ENCODE data around the gene NEK7. TPM values are rescaled to one million over a fixed set of nuclear protein-coding genes. Genes with fewer than 3 reads are reported as not detected.

Gene NEK7
- total RNA-seq: 100 to 1,000 TPM in 1 of 8 experiments, 10 to 100 TPM in 7; 16.5 to 184 (median 39.7) TPM

DNA sequence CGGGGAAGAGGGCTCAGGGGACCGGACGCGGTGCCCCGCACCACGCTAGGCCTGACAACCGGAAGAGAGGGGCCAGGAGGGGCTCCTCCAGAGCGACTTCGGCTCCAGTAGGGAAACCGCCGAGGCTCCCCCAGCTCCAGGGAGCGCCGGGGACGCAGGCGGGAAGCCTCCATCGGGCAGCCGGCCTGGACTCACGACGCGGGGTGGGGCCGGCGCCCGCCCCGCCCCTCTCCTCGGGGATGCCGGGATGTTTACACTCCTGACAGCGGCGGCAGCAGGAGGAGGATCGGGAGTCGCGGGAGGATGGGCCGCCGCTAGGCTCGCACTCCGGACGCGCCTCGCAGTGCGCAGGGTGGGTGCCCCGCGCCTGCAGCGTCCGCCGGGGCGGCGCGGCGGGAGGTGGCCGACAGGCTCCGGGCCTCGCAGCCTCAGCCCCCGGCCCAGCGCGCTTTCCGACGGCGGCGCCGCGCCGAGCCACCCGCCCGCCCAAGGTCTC lies at the start of gene NEK7:
Gene NEK7 (plus strand): TSS at position 254 of the 496 bp plus-strand sequence. CDS start 75,583 bp downstream, outside the sequence.
- WGBS, 10 experiments: 0 to 5% (median 1%) methylated on average over 5 to 16 of the region's 63 CpGs; no CpG with 5 or more reads in 4 of the 10 experiments
- ATAC-seq (replicated peaks in 6 of 8): peak; percentile 65 to 78 (median 74)
- Histone ChIP-seq H3K27ac (peak within 1 kb of the TSS; percentile 57 to 81), H3K4me3 (peak within 1 kb of the TSS; percentile 82 to 95 (median 88)), H3K4me1 (replicated peaks in 1 of 2) (peaks cover under 1 to 11% of the 10 kb centered on the region in 2 donors)
- in situ Hi-C loops (cut with MboI; ENCODE audit: low pct_unique_long_range_greater_than_20kb in 2 of 9, low sequenced_read_pairs in 9 of 9, unreplicated experiment in 9 of 9): loop anchor here in 2 of 9 experiments (25.0 kb wide), 2 partner anchors 306 to 531 kb away; no protein-coding TSS in a partner anchor

GRCh38 chr1:198107091-198107501 lies 49.7 kb upstream of the NEK7 start:
- no peak for ATAC-seq (replicated peaks in 6 of 8)
- 72 to 100% (median 81%) methylated on average over 1 to 2 of the region's 2 CpGs; no CpG with 5 or more reads in 2 of the 10 experiments for WGBS, 10 experiments
- no peak overlapping the region for H3K4me3 ChIP-seq
- no peak overlapping the region for H3K27ac ChIP-seq
- H3K4me1 ChIP-seq (replicated peaks in 1 of 2): no peaks in the 10 kb centered on the region
- in situ Hi-C loops (cut with MboI; ENCODE audit: low pct_unique_long_range_greater_than_20kb in 2 of 9, low sequenced_read_pairs in 9 of 9, unreplicated experiment in 9 of 9): no loop called here

GRCh38 chr1:198108636-198109370 lies 48.0 kb upstream of the NEK7 start:
- H3K4me1 ChIP-seq (replicated peaks in 1 of 2): no peaks in the 10 kb centered on the region
- no peak overlapping the region for H3K27ac ChIP-seq
- H3K4me3 ChIP-seq: no peak overlapping the region
- in situ Hi-C loops (cut with MboI; ENCODE audit: low pct_unique_long_range_greater_than_20kb in 2 of 9, low sequenced_read_pairs in 9 of 9, unreplicated experiment in 9 of 9): no loop called here
- no peak for ATAC-seq (replicated peaks in 6 of 8)
- WGBS, 10 experiments: 78 to 100% (median 87%) methylated on average over 1 of the region's 1 CpG; no CpG with 5 or more reads in 1 of the 10 experiments

DNA sequence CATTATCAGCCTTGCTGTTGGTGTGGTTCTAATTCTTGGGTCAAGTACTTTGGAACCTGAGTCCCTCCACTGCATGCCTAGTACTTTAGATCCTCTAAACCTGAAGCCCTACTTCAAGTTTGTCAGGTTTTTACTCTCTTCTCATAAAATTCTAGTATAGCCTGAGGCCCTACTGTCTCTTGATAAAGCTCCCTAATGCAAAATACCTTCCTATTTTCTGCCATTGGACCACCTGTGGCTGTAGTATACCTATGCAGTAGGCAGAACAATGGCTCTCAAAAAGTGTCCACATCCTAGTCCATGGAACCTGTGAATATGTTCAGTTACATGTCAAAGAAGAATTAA lies 47.5 kb upstream of the NEK7 start:
- ATAC-seq (replicated peaks in 6 of 8): no peak
- in situ Hi-C loops (cut with MboI; ENCODE audit: low pct_unique_long_range_greater_than_20kb in 2 of 9, low sequenced_read_pairs in 9 of 9, unreplicated experiment in 9 of 9): no loop called here
- no peak overlapping the region for H3K4me3 ChIP-seq

DNA sequence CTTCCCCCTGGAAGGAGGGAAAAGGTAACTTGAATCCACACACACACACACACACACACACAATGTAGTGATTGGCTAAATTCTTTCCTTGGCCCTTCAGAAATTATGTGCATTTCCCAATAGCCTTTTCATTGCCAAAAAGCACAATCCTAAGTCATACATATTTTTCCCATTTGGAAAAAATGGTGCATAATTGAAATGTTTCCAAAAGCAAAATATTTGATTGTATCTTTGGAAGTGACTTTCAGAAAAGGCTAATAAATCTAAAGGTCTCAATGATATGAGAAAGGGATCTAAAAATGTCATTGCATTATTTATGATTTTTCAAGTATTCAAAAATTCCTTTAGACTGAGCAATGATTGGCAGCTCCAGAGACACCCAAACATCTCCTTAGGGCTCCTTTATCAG lies 43.5 kb upstream of the NEK7 start:
- H3K27ac ChIP-seq: no peak overlapping the region
- peak in 3 of 8 experiments; percentile 67 to 79 (median 75) for ATAC-seq (replicated peaks in 6 of 8)
- H3K4me1 ChIP-seq (replicated peaks in 1 of 2): peaks cover 0 to 3% of the 10 kb centered on the region in 2 donors
- no peak overlapping the region for H3K4me3 ChIP-seq
- in situ Hi-C loops (cut with MboI; ENCODE audit: low pct_unique_long_range_greater_than_20kb in 2 of 9, low sequenced_read_pairs in 9 of 9, unreplicated experiment in 9 of 9): no loop called here

More for the DNA sequence above, 47.5 kb upstream of the NEK7 start:
- Histone ChIP-seq H3K27ac (no peak overlapping the region), H3K4me1 (replicated peaks in 1 of 2) (peaks cover 0 to under 1% of the 10 kb centered on the region in 2 donors)

DNA sequence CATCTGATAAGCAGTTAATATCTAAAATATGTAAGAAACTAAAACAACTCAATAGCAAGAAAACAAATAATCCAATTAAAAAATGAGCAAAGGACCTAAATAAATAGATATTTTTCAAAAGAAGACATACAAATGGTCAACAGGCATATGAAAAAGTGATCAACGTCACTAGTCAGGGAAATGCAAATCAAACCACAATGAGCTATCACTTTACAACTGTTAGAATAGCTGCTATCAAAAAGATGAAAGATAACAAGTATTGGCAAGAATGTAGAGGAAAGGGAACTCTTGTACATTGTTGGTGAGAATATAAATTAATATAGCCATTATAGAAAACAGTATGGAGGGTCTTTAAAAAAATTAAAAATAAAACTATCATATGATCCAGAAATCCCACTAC lies 40.7 kb upstream of the NEK7 start:
- Histone ChIP-seq H3K27ac (no peak overlapping the region), H3K4me3 (no peak overlapping the region), H3K4me1 (replicated peaks in 1 of 2) (peaks cover 0 to 3% of the 10 kb centered on the region in 2 donors)
- WGBS, 10 experiments: 19 to 100% (median 82%) methylated on average over 1 of the region's 1 CpG; no CpG with 5 or more reads in 1 of the 10 experiments
- no peak for ATAC-seq (replicated peaks in 6 of 8)
- in situ Hi-C loops (cut with MboI; ENCODE audit: low pct_unique_long_range_greater_than_20kb in 2 of 9, low sequenced_read_pairs in 9 of 9, unreplicated experiment in 9 of 9): no loop called here

GRCh38 chr1:198116469-198116868 lies 40.3 kb upstream of the NEK7 start:
- in situ Hi-C loops (cut with MboI; ENCODE audit: low pct_unique_long_range_greater_than_20kb in 2 of 9, low sequenced_read_pairs in 9 of 9, unreplicated experiment in 9 of 9): no loop called here
- WGBS, 10 experiments: 59 to 98% (median 85%) methylated on average over 1 to 5 of the region's 5 CpGs
- Histone ChIP-seq H3K4me3 (no peak overlapping the region), H3K27ac (no peak overlapping the region), H3K4me1 (replicated peaks in 1 of 2) (peaks cover 0 to 3% of the 10 kb centered on the region in 2 donors)
- ATAC-seq (replicated peaks in 6 of 8): no peak

DNA sequence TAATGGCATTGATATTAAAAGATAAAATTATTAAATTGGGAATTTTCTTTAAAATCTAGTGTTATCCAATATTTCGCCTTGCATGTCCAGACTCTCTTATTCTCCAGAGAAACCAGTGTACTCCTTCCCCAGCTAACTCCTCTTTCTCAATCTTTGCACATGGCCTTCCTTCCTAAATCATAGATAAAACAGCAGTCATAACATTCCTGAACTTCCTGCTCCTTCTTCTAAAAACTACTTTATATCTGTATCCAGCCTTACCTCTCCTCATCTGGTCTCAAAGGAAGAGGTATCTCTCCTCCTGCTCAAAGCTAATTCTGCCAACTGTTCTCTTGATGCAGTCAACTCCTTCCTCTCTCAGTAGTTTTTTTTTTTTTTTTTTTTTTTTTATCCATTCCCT lies 39.5 kb upstream of the NEK7 start:
- ATAC-seq (replicated peaks in 6 of 8): no peak
- WGBS, 10 experiments: 84 to 100% (median 94%) methylated on average over 1 of the region's 1 CpG; no CpG with 5 or more reads in 1 of the 10 experiments
- in situ Hi-C loops (cut with MboI; ENCODE audit: low pct_unique_long_range_greater_than_20kb in 2 of 9, low sequenced_read_pairs in 9 of 9, unreplicated experiment in 9 of 9): no loop called here
- H3K27ac ChIP-seq: no peak overlapping the region
- H3K4me1 ChIP-seq (replicated peaks in 1 of 2): peaks cover 0 to 3% of the 10 kb centered on the region in 2 donors
- H3K4me3 ChIP-seq: no peak overlapping the region

GRCh38 chr1:198118134-198118533 lies 38.7 kb upstream of the NEK7 start:
- in situ Hi-C loops (cut with MboI; ENCODE audit: low pct_unique_long_range_greater_than_20kb in 2 of 9, low sequenced_read_pairs in 9 of 9, unreplicated experiment in 9 of 9): no loop called here
- WGBS, 10 experiments: 0 to 95% (median 75%) methylated on average over 1 to 2 of the region's 2 CpGs; no CpG with 5 or more reads in 3 of the 10 experiments
- Histone ChIP-seq H3K27ac (no peak overlapping the region), H3K4me1 (replicated peaks in 1 of 2) (peaks cover 0 to 3% of the 10 kb centered on the region in 2 donors), H3K4me3 (no peak overlapping the region)
- ATAC-seq (replicated peaks in 6 of 8): peak in 2 of 8 experiments; percentile 20 to 45

DNA sequence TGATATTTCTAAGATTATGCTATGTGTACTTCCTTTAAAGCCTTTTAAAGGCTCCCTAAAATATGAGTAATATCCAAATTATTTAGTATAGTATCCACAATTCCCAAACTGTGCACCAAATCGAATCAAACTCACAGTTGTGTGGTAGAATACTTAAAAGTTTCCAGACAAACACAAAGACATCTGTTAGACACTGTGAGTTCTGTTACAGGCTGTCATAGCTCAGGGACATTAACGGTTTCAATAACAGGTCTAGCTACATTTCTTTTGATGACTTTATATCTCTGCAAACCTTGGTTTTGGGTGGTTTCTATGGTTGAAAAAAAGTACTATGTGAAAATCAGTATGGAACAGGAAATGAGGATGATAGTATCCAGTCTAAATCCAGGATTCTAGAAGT lies 36.9 kb upstream of the NEK7 start:
- no peak for ATAC-seq (replicated peaks in 6 of 8)
- WGBS, 10 experiments: 14 to 83% (median 53%) methylated on average over 1 to 2 of the region's 2 CpGs
- in situ Hi-C loops (cut with MboI; ENCODE audit: low pct_unique_long_range_greater_than_20kb in 2 of 9, low sequenced_read_pairs in 9 of 9, unreplicated experiment in 9 of 9): no loop called here
- no peaks in the 10 kb centered on the region for H3K4me1 ChIP-seq (replicated peaks in 1 of 2)
- H3K4me3 ChIP-seq: no peak overlapping the region
- no peak overlapping the region for H3K27ac ChIP-seq

- in situ Hi-C loops (cut with MboI; ENCODE audit: low pct_unique_long_range_greater_than_20kb in 2 of 9, low sequenced_read_pairs in 9 of 9, unreplicated experiment in 9 of 9): no loop called here
- 62 to 96% (median 77%) methylated on average over 2 to 3 of the region's 3 CpGs for WGBS, 10 experiments
- H3K4me1 ChIP-seq (replicated peaks in 1 of 2): no peaks in the 10 kb centered on the region
- H3K4me3 ChIP-seq: no peak overlapping the region
- peak in 2 of 8 experiments; percentile 98 for ATAC-seq (replicated peaks in 6 of 8)
- H3K27ac ChIP-seq: no peak overlapping the region
Measured at GRCh38 chr1:198121056-198121826, 35.6 kb upstream of the NEK7 start.

DNA sequence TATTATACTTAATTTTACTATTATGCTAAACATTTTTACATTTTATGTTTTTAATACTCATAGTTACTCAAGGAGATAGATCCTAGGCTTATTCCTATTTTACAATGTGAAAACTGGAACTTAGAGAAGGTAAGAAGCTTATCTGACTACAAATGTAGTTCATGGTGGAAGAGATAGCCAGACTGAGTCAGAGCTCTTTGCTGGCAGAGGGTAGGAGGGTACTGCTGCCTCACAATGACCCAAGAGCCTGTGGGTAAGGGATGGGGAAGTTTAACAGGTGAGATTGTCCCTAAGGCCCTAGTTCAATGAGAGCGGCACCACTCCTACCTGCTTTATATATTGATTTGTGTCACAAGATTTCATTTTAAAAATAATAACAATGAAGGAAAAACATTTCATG lies 34.1 kb upstream of the NEK7 start:
- in situ Hi-C loops (cut with MboI; ENCODE audit: low pct_unique_long_range_greater_than_20kb in 2 of 9, low sequenced_read_pairs in 9 of 9, unreplicated experiment in 9 of 9): no loop called here
- no peak for ATAC-seq (replicated peaks in 6 of 8)
- no peak overlapping the region for H3K4me3 ChIP-seq
- H3K27ac ChIP-seq: no peak overlapping the region
- WGBS, 10 experiments: 83 to 100% (median 100%) methylated on average over 1 of the region's 1 CpG; no CpG with 5 or more reads in 3 of the 10 experiments
- H3K4me1 ChIP-seq (replicated peaks in 1 of 2): no peaks in the 10 kb centered on the region

DNA sequence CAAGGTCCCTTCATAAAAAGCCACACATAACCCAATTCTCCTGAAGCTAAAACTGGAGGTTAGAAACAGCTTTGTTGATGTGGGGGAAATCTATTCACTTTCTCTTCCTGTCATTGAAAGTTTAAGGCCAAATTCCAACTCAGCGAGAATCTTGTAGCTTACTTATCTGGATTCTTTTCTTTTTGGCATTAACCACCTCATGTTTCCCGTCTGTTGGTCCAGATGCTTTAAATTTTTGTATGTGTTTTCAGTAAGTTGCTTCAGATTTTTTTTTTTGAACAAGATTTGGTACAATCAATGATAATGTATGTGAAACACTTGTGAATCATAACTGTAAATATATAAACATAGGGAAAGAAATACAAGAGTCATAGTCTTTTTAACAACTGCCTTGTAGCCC lies 33.7 kb upstream of the NEK7 start:
- ATAC-seq (replicated peaks in 6 of 8): no peak
- H3K27ac ChIP-seq: no peak overlapping the region
- in situ Hi-C loops (cut with MboI; ENCODE audit: low pct_unique_long_range_greater_than_20kb in 2 of 9, low sequenced_read_pairs in 9 of 9, unreplicated experiment in 9 of 9): no loop called here

More for the DNA sequence above, 33.7 kb upstream of the NEK7 start:
- no peaks in the 10 kb centered on the region for H3K4me1 ChIP-seq (replicated peaks in 1 of 2)
- 19 to 100% (median 88%) methylated on average over 1 to 2 of the region's 2 CpGs for WGBS, 10 experiments
- no peak overlapping the region for H3K4me3 ChIP-seq

Data from motor neuron (in vitro differentiated cells).